ENCODE data around the gene NCOA6. TPM values are rescaled to one million over a fixed set of nuclear protein-coding genes. Genes with fewer than 3 reads are reported as not detected.
A peak's percentile ranks its signal among the peaks of the same experiment; 100 is the strongest.

NCOA6 gene
- polyA plus RNA-seq, 4 donors: 41.5 to 54.6 (median 50.6) TPM

DNA sequence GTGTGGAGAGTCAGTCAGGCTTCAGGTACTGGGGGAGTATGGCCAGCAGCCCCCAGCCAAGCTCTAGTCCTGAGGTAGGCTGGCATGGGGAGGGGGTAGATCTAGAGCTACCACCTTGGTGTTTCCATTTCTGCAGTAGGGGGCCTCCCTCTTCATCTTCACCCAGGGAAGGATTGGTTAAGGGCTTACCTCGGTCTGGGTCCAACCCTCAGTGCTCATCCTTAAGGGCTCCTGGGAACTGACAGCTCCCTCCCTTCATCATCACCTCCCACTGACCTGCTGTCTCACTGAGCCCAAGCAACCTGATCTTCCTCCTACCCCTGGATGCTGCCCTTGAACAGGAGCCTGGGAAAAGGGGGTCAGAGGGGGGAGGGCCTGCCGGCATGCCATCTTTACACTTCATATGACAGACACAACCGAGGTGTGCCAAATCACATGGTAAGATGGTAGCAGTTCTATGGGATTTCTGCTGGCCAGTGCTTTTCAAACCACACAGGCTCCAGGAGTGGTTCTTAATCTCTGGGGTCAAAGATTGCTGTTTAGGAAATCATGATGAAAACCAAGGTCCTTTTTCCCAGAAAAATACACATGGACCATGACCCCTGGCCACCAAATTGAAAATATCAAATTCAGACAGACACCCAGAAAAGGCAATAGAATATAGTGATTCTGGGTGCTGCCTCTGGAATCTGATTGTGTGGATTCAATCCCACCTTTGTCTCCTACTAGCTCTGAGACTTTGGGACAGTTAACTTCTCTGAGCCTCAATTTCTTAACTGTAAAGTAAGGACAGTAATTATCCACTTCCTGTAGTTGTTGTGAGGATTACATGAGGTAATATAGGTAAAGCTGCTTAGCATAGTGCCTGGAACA, 118.3 kb downstream of the NCOA6 start:
- DNase-seq (ENCODE audit: low read depth in 4 of 4, low spot score in 3 of 4): no peak

DNA sequence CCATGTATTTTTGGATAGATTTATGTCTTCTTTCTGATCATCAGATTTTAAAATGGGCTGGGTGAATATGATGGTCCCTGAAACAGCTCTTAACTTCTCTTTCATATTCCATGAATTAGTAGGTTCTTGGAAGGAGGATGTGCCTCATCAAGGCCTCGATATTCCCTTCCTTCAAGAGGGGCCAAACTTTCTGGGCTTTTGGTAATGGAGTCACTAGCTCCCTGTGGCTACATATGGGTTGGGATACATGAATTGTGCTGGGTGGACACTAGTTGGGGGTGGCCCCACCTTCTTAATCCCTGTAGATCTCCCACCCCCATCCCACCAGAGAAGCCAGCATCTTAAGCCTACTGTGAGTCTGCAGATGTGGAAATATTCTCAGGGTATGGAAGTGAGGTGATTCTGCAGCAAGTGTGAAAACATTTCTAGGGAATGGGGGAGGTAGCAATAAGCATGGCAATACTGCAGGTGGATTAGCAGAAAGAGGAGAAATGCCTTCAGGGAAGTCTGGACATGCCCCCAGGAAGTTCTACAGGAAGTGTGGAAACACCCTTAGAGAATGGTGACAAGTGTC, 119.1 kb downstream of the NCOA6 start:
- no peak for DNase-seq (ENCODE audit: low read depth in 4 of 4, low spot score in 3 of 4)

DNA sequence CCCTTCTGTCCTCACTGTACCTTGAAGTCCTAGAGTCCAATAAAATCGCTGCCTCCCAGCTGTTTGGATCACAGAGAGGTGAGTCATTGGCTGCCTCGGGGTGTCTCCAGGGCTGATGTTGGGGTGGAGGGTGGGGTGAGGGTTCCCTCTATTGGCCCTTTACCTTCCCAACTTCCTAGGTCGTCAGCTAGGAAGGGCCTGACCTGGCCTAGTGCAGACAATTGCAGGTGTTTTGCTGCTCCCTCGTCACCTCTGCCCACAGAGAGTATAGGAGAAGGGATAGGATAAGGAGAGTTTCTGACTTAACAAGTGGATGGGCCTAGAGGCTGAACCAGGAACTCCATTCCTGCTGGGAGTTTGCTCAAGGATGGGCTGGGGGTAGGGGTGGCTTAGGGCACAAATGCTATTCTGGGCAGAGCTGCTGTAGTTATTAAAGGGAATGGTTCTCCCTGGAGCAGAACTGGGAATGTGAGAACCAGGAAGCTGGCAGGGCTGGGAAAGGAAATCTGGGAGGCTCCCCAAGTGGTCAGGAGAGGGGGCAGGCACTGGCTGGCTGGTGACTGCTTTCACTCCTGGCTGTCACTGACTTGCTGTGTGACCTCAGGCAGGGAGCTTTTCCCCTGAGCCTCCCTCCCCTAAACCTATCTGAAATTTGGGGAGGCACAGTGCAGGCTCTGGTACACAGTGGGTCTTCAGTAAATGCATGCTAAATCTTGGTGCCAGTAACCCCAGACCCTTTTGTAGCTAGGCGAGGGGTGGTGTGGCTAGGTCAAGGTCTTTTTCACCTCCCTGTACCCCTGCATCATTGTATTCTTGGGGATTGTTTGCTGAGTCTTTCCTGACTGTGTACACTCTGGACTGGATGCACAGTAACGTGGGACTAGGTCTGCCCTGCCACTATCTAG, 119.8 kb downstream of the NCOA6 start:
- DNase-seq (ENCODE audit: low read depth in 4 of 4, low spot score in 3 of 4): no peak

DNA sequence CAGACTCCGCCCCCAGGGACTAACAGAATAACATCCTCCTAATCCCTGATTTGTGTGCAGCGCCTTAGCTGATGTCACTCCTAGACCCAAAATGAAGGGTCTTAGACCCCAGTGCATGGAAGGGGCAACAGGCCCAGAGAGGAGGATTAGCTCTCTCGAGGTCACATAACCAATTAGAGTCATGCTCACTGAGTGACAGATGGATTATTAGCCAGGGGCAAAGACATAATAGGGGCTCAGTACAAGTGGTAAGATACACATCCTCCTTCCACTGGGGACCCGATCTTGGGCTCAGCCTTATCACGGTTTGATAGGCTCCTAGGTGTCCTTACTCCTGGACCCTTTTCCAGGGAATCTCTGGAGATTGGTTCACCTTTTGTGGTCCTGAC, 120.4 kb downstream of the NCOA6 start:
- no peak for DNase-seq (ENCODE audit: low read depth in 4 of 4, low spot score in 3 of 4)

DNA sequence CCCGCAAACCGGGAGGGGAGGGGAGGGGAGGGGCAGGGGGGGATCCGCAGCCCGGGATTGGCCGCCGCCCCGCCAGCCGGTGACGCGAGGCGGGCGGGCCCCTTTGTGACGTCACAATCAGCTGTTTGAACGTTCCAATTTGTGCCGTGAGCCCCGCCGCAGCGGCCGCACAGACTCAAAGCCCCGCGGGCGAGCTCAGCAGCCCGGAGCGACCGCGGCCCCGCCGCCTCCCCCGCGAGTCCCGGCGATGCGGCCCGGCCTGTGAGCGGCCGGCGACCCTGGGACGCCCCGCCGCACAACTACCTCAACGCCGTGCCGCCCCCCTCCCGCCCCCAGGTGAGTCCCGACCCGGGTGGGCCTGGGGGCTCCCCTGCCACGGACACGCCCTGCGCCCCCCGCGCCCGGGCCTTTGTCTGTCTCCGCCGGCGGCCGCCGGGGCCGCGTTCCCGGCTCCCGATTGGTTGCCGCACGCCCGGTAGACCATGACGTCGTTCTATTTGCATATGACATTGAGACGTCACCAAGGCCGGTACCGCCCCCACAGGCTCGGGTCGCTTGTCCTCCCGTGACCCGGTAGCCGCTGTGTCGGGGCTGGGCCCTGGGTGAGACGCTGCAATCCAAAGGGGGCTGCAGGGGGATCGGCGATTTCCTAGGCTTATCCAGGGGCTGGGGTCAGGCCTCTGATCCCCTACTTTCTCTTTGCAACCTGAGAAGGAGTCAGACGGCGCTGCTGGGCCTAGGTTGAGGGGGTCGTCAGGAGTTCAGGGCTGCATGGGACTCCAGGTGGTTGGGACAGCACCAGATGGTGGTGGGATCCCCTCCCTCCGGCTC, 121.1 kb downstream of the NCOA6 start, which contains the start of gene TP53INP2:
Gene TP53INP2 (plus strand): TSS at position 168 of the 831 bp plus-strand sequence. CDS start 4,396 bp downstream, outside the sequence.
- peak; percentile 66 to 84 (median 74) for DNase-seq (ENCODE audit: low read depth in 4 of 4, low spot score in 3 of 4)

DNA sequence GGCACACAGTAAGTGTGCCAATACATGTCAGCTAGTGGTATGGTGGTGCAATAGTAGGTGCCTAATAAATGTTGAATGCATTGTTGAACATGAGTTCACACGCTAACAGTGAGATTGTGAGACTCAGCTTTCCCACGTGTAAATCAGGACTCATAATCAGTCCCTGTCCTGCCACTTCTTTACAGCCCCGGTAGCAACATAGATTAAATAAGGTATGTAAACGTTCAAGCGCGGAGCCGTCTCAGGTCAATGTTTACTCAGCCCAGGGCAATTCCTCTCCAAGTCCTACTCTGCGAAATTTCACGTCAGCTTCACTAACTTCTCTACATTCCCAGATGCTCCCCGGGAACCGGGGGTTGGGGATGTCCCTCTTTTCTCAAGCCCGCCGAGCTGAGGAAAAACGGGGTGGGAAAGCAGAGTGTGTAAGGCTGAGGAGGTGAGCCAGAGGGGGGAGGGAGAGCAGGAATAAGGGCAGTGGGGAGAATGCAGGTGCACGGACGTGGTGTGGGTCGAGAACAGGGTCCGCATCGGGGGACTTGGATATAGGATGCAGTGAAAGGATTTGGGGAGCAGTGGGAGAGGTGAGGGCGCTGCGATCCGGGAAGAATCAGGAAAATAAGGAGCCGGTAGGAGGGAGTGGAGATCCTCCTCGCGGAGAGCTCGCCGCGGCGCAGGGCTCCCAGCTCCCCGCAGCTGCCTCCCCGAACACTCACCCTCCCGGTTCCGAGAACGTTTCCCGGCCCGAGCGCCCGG, 121.9 kb downstream of the NCOA6 start:
- DNase-seq (ENCODE audit: low read depth in 4 of 4, low spot score in 3 of 4): peak in 1 of 4 donors; percentile 19

DNA sequence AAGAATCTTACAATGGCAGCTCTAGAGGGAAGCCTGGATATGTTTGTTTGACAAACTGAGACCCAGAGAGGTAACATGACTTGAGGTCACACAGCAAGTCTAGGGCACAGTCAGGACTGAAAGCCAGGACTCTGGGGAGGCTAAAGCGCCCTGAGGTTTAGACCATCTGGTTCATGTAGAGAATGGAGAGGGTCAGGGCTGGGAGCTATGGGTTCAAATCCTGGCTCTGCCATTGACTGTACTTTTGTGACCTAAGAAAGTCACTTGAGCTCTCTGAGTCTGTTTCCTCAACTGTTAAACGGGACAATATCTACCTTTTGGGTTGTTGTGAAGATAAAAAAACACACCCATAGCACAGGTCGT, 122.4 kb downstream of the NCOA6 start:
- no peak for DNase-seq (ENCODE audit: low read depth in 4 of 4, low spot score in 3 of 4)

DNA sequence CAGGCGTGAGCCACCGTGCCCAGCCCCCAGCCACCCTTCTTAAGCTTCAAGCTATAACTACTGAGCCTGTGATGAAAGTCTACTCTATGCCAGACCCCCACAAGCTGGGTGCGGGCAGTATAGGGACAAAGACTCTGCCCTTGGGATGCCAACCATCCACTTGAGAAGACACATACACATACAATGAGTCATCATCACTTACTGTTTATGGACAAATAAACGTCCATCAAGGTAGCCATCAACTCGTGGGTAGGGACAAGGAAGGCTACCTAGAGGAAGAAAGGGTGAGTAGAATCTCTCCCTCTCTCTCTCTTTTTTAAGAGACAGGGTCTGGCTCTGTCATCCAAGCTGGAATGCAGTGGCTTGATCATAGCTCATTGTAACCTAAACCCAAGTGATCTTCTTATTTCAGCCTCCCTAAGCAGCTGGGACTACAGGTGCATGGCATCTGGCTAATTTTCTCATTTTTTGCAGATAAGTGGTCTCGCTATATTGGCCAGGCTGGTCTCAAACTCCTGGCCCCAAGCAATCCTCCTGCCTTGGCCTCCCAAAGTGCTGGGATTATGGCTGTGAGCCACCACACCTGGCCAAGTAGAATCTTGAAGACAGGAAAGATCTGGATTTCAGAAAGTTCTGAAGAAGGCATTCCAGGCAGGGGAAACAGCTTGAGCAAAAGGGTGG, 123.9 kb downstream of the NCOA6 start:
- DNase-seq (ENCODE audit: low read depth in 4 of 4, low spot score in 3 of 4): no peak

DNA sequence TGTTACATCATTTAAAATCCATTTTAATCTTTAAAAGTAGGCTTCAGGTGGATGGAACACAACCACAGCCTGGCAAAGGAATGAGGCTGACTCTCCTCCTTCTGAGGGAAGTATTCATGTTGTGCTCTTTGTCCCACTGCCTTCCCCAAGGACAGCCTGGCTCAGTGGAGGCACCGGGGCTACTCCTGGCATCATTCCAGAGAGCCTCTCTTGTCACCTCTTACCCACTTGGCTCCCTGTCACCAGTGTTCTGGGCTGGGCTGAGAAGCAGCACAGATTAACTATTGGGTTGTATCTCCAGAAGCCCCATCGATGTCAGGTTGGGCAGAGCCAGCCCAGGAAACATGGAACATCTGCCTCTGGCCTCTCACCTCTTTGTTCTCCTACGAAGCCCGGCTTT, 132.0 kb downstream of the NCOA6 start:
- no peak for DNase-seq (ENCODE audit: low read depth in 4 of 4, low spot score in 3 of 4)

DNA sequence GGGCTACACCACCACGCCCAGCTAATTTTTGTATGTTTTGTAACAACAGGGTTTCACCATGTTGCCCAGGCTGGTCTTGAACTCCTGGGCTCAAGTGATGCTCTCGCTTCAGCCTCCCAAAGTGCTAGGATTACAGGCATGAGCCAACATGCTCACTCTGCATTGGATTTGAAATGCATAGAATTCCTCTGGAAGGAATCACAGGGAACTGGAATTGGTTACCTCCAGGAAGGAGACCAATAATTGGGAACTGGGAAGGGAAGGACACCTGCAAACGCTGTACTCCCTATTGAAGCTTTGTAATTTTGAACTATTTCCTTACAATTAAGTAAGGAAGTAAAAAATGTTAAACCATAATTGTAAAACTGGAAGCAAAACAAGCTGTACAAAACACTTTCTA, 133.6 kb downstream of the NCOA6 start:
- no peak for DNase-seq (ENCODE audit: low read depth in 4 of 4, low spot score in 3 of 4)

DNA sequence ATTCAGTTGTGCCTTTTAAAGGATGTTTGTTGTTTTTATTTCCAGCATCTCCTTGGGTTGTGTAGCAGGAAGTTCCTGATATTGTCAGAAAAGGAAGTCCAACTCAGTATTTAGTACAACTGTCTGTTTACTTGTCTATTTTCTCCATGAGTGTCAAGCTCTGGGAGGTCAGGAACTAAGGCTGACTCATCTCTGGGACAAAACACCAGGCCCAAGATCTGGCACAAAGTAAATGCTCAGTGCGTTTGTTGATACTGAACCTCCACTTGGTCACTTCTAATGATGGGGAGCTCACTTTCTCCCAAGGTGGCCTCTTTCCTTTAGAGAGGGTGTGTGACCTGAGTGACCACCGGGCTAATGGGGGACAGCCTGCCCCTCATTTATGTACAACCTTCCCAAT, 136.0 kb downstream of the NCOA6 start:
- no peak for DNase-seq (ENCODE audit: low read depth in 4 of 4, low spot score in 3 of 4)

DNA sequence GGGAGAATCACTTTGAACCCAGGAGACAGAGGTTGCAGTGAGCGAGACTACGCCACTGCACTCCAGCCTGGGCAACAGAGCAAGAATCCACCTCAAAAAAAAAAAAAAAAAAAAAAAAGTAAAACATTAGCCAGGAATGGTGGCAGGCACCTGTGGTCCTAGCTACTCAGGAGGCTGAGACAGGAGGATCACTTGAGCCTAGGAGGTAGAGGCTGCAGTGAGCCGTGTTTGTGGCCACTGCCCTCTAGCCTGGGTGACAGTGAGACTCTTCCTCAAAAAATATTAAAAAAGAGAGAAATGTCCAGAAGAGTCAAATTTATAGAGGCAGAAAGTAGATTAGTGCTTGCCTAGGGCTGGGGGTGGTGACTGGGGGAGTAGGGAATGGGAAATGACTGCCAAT, 141.8 kb downstream of the NCOA6 start:
- DNase-seq (ENCODE audit: low read depth in 4 of 4, low spot score in 3 of 4): no peak

DNA sequence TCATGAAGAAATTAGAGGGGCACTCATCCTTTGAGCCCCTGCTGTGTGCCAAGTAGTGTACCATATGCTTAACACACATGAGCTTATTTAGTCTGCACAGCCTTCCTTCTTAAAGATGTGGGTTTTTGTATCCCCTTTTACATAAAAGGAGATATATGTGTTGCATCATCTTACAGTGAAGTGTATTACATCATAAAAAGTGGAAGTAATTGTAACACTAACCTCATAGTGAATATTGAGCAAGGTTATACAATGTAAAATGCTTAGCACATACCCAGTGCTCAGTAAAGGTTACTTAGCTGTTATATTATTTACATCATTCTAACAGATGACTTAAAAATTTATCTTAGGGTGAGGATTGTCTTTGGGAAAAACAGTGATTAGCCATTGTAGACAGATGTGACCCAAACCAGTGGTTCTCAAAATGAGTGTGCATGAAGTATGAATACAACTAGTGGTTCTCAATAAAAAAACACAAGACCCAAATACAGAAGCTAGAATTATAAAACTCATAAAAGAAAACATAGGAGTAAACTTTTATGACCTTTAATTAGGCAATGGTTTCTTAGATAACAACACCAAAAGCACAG, 144.8 kb downstream of the NCOA6 start:
- no peak for DNase-seq (ENCODE audit: low read depth in 4 of 4, low spot score in 3 of 4)

DNA sequence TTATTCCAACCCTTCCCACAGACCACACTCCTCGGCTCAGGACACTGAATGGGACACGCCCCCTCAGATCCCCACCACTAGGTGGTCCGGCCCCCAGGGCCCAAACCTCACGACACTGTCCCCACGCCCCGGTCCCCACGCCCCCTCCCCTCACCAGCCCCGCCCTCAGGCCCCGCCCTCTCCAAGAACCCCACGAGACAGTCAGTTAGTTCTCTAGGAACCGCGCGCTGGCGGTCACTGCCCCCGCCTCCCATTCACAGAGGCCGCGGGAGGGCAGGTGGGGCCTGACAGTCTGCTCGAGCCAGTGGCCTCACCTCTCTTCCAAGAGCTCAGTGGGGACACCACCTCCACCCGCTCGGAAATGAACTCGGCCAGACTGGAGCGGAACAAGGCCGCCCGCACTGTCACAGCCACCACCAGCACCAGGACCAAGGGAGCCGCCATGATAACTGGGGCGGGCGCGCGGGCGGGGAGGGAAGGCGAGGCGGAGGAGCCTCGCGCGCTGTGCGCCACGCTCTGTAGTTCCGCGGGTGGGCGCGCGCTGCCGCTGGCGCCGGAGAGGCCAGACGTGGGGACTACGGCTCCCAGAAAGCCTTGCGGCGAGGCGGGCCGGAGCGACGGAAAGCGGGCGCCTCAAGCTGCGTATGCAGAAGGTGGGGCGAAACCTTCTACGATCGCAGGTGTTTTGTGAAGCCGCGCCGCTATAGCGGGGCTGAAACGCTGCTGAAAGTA, 148.6 kb downstream of the NCOA6 start, which contains the start of gene PIGU:
Gene PIGU (minus strand): TSS at position 451 of the 732 bp plus-strand sequence. CDS start 7 bp downstream, at position 444.
- peak; percentile 87 to 91 (median 89) for DNase-seq (ENCODE audit: low read depth in 4 of 4, low spot score in 3 of 4)

DNA sequence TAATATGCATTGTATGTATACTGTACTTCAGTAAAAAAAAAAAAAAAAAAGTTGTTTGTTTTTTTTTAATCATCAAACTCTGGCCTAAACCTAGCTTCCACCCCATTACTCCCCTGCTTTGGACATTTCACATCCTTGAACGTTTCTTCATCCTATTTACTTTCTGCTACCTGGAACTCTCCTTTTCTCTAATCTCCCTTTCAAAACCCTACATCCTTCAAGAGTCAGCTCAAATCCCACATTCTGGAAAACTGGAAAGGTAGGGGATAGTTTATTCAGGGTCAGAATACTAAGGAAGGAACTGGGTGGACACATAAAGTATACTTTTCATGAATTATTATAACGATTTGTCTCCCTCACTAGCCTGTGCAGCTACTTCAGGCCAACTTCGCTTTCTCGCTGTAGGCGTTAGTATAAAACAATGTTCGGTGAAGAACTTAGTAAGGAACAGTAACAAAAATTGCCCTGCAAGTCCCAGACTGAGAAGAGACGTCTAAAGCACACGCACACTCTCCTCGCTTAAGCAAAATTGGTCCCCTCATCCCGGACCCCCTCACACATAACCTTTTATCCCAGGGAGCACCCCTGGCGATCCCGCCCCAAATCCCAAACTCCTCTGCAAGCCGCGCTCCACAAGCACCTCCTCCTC, 149.3 kb downstream of the NCOA6 start:
- DNase-seq (ENCODE audit: low read depth in 4 of 4, low spot score in 3 of 4): peak in 3 of 4 donors; percentile 3 to 7 (median 5)

DNA sequence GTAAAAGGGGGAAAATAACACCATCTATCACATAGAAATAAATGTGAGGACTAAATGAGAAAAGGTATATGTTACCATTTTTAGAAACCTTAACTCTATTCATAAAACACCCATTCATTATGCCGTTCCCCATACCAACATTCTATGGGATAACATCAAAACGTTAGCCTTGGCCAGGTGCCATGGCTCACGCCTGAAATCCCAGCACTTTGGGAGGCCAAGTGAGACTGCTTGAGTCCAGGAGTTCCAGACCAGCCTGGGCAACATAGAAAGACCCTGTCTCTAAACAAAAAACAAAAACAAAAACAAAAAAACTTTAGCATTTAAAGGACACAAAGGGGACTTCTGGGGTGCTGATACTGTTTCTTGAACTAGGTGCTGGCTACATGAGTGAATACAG, 149.9 kb downstream of the NCOA6 start:
- no peak for DNase-seq (ENCODE audit: low read depth in 4 of 4, low spot score in 3 of 4)

DNA sequence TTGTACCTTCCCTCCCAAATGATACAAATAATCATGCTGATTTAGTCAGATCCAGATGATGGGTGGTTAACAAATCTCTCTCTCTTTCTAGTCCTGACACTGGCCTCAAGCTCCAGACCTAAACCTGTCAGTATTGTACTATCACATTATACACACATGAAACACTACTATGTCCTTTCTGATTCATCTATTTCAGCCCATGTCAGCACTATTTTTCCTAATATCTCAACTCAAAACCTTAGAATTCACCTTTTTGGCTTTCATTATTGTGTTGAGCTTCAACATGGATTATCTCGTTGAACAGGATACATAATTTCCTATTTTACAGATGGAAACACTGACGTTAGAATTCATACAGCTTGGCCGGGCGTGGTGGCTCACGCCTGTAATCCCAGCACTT, 152.0 kb downstream of the NCOA6 start:
- DNase-seq (ENCODE audit: low read depth in 4 of 4, low spot score in 3 of 4): no peak

All from left renal pelvis (tissue), 4 donors.